NCI-H1417 (cell line): ENCODE results near the gene PEX19.
"Not testable (repeated sequence)": the region's sequence is repeated elsewhere in the genome, so short reads cannot be mapped to it uniquely, and the experiment has no call there.

Experiments
- DNase-seq, 3 experiments: peaks; one replicate each; lab custom pipeline; 2025; lab: John Stamatoyannopoulos, UW

PEX19 gene, protein sequence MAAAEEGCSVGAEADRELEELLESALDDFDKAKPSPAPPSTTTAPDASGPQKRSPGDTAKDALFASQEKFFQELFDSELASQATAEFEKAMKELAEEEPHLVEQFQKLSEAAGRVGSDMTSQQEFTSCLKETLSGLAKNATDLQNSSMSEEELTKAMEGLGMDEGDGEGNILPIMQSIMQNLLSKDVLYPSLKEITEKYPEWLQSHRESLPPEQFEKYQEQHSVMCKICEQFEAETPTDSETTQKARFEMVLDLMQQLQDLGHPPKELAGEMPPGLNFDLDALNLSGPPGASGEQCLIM

DNA sequence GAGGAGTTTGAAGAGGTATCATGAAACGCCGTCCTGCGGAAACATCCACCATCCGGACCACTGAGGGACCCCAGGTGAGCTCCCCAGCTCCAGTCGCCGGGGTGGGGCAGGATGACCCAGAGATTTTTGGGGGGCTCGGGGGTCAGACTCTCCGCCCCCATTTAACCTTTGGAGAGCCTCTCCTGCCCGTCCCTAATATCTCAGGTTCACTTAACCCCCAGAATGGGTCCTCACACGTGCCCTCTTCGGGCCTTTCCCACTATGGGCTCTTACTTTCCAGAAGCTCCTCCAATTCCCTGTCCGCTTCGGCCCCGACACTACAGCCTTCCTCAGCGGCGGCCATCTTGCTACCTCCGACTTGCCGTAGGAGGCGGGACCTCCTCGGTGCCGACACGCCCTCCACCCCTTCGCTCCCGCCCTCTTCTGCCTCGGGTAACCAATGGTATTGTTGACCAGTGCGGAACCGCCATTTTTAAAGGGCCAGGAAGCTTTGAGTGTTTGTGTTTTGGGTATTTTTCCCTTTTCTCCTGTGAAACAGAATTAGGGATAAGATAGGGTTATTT lies at the start of gene PEX19:
PEX19 (minus strand) TSS at position 352 of the 563 bp plus-strand sequence; CDS start at position 343, 9 bp downstream.
- DNase-seq: peak; percentile 90 to 98 (median 94)

DNA sequence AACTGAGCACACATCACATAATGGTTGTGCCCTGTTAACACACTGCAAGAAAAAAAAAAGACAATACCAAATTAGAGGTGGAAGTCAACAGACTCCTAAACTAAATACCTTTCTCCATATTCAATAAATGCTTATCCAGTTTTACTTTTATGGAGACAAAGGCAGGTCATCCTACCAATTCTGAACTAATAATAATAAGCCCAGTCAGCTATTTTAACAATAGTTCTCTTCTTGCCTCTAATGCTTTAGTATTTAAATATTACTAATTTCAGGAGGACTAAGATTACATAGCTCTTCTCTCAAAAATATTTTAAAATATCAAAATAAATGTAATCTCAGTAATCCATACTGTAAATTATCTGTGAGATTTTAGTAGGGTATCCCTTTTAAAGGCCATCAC lies 47.6 kb upstream of the PEX19 start:
- DNase-seq: no peak

DNA sequence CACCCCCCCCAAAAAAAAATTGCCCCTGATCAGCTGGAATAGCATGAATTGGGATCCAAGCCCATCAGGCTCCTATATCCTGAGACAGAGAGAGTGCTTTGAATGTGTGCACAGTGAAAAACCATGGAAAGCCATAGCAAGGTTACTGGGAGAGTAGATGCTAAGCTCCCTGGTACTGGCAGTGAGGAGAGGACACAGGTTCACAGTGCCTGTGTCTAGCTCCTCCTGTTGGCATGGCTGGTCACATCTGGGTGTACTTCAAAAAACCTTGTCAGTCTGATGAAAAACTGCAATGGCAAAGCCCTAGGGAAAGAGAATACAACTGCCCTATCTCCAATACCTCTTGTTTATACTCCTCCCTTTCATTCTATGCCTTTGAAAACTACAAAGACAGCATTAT lies 45.2 kb upstream of the PEX19 start:
- peak in 1 of 3 experiments; percentile 65 for DNase-seq

DNA sequence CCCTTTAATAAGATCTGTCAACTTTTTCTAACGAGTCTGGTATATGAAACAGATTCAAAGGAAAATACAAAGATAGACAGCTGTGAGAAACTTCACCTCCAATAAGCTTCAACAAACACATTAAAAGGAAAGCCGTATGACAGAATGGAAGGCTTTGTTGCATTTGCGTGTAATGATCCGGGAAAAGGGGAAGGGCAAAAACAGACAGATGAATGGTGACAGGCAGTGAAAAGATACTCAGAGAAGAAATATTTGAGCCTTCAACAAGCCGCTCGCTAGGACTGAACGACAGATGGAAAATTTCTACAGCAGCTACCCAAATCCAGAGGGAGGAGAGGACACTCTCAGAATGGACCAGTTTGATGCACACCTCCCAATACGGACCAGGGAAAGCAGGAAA lies 43.3 kb upstream of the PEX19 start:
- peak in 1 of 3 experiments; percentile 79 for DNase-seq

DNA sequence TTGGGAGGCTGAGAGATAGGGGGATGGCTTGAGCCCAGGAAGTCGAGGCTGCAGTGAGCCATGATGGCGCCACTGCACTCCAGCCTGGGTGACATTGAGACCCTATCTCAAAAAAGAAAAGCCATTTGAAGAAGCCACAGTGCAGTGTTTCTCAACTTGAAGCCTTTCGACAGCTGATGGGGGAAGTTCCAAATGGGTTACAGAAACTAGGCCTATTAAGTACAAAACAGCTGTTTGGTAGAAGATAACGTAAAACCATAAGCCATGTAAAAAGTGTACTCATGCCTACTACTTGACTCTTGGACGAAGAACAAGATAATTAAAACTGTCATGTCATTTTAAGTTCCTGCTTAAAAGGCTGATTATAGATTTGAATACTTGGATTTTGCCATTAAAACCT lies 41.5 kb upstream of the PEX19 start:
- no peak for DNase-seq

DNA sequence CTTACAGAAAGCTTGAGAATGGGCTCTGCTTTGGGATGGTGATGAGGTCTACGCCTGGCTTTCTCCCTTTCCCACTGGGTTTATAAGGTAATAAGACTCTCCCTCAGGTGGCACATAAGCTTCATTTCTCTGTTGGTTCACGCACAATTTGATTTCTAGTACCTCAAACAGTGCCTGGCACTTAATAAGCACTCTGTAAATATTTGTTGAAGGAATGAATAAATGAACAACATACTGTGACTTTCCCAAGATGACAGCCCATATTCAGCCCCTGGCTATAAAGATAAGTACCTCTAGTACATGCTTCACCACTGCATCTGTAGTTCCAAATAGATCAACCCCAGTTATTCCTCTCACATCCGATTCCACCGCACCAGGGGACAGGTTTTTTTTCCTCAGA lies 40.3 kb upstream of the PEX19 start:
- peak; percentile 35 to 100 (median 82) for DNase-seq

DNA sequence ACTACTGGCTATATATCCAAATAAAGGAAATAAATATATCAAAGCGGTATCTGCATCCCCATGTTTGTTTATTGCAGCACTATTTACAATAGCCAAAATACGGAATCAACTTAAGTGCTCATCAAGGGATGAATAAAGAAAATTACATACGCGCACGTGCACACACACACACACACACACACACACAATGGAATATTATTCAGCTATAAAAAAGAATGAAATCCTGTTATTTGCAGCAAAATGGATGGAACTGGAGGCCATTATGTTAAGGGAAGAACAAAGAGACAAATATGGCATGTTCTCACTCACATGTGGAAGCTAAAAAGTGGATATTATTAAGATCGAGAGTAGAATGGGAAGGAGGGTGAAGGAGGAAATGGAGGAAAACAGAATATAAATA lies 37.9 kb upstream of the PEX19 start:
- no peak for DNase-seq

DNA sequence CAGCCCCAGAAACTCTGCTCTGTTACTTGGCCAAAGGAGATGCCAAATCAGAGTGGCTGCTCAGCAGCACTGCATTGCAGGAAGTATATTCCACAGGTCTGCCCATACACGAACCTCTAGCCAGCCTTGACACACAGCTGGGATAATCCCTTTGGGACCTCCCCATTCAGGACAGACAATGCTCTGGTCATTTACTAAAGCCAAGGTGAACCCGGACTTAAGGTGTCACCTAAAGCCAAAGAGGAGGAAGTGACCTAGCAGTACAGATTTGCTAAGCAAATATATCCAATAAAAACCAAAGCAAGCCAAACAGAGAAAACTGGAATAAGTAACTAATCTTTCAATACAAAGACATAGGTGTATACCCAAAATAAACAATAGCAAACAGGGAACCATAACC lies 30.4 kb upstream of the PEX19 start:
- no peak for DNase-seq

DNA sequence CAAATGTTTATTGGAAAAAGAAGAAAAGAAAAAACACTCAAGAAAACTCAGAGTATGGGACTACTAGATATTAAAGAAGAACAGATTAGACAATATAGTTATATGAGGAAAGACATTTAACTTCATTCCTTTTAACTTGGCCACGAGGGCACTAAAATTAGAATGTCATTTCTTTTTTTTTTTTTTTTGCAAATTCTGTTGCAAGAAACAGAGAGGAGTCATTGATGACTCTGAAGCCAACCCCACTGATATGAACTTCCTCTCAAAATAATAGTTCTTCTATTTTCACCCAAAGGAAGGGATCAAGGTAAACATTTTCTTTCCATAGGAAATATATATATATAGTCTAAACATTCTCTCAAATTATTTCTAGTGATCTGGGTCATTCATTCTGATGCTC lies 24.6 kb upstream of the PEX19 start:
- no peak for DNase-seq

DNA sequence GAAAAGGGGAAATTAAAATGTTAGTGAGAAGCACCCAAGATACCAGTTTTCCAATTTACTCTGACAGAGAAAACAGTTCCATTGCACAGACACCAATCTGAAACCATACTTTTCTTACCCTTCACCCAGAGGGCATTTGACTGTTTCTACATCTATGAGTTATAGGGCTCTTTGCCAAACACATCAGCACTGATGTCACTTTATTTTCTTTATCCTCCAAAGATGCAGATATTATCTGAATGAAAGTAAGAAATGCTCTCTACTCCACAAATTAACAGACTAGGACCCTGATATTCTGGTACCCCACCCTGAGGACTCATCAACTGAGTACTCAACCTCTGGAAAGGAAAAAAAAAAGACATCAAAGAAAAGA lies 24.2 kb upstream of the PEX19 start:
- DNase-seq: no peak

DNA sequence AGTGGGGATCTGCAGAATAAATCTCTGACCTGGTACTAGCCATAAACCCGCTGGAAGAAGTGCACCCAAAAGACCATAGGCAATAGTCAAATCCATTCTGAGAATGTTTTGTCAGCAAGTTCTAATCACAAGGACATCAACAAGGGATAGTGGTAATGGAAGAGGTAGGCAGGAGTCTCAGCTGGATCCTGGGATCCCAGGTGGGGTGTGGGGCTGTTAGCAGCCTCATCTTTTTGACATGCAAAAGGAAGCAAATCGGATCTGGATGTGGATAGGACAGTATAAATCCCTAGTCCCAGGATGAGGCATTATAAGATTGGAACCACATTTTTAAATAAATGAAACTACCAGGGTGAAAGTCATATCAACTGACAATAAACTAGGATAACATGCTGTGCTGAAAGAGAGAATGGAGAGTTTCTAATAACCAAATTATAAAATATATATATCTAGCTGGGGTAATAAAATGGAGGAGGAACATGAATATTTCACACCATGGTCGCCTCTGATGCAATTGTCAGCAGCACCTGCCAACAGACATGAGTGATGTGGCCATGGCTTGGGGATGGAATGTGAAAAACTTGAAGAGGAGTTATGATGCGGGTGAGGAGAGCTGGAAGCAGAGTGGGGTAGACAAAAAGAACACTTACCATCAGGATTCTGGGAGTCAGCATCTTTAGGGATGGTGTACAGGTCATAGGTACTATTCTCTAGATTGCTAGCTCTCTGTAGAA lies 23.7 kb upstream of the PEX19 start:
- DNase-seq: no peak

DNA sequence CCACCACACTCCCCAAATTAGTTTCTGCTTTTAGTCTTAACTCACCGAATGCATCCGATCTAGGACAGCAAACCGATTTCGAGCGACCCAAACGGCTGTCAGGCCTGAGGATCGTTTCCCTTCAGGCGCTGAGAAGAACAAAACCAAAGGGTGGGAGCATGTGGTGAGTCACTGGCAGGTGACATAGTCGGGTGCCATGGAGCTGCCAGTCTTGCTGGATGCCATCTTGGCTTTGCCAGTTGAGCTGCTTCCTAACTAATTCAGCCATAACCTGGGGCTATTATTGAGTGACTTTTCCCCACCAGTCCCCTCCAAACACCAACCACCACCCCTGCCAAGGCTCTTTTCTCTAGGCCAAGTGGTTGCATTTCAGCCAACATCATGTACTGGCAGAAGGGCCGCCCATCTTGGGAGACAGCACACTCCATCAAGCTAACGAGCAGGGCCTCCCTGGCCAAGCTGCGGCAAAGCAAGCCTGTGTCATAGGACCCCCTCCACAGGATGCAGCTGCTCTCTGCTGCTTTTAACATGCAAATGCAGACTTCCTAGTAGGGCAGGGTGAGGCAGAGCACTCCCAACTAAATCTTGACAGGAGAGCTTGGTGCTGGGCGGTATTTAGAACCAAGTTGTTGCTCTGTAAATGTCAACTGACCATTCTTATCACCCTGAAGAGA lies 22.3 kb upstream of the PEX19 start:
- DNase-seq: no peak

DNA sequence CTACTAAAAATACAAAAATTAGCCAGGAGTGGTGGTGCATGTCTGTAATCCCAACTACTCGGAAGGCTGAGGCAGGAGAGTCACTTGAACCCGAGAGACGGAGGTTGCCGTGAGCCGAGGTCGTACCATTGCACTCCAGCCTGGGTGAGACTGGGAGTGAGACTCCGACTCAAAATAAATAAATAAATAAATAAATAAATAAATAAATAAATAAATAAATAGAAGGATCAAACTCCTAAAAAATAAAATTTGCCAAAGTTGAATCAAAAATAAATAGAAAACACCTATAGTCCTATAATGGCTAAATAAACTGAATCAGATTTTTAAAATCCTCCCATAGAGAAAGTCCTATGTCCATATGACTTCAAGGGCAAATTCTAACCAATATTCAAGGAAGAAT lies 15.2 kb upstream of the PEX19 start:
- DNase-seq: no peak

DNA sequence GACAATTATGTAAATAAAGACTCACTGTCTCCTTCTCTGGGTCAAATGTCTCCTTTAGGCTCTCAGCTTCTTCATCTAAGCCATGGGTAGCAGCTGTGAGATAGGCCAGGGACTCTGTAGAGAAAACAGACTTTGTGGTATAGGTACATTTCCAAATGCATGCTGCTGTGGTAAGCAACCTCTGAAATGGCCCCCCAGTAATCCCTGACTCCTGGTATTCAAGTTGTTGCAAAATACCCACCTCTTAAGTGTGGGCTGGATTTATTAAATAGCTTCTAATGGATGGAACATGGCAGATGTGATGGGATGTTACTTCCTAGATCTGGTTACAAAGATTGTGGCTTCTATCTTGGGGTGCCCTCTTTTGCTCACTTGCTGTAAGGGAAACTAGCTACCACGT lies 11.1 kb upstream of the PEX19 start:
- DNase-seq: no peak

DNA sequence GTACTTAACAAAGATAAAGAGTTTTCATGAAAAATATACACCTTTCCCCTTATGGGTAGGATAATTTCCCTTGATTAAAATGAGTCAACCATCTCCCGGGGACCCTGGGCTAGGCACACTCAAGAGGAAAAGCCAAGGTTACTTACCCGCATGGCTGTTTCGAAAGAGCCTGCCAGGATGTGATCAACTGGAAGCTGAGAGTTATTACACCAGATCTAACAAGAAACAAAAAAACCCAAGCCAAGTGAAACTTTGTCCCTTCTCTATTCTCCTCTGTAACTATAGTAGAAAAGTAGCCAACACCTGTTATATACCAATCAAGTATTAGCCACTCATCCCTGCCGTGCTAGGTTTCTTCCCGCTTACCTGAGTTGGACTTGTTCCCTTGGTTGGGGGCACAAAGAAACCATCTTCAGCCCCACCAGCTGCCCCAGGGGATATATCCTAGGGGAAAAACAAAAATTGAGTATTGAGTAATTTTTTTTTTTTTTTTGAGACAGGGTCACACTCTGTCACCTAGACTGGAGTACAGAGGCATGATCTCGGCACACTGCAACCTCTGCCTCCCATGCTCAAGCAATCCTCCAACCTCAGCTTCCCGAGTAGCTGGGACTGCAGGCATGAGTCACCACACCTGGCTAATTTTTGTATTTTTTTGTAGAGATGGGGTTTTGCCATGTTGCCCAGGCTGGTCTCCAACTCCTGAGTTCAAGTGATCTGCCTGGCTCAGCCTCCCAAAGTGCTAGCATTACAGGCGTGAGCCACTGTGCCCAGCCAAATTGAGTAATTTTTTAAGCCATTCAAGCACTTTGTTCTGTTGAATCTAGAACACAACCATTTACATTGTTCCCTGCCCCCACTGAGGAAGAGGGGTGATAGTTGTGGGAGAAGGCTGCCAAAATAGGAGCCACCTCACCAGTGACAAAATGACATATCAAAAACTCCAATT lies 8.4 kb upstream of the PEX19 start:
- DNase-seq: no peak

DNA sequence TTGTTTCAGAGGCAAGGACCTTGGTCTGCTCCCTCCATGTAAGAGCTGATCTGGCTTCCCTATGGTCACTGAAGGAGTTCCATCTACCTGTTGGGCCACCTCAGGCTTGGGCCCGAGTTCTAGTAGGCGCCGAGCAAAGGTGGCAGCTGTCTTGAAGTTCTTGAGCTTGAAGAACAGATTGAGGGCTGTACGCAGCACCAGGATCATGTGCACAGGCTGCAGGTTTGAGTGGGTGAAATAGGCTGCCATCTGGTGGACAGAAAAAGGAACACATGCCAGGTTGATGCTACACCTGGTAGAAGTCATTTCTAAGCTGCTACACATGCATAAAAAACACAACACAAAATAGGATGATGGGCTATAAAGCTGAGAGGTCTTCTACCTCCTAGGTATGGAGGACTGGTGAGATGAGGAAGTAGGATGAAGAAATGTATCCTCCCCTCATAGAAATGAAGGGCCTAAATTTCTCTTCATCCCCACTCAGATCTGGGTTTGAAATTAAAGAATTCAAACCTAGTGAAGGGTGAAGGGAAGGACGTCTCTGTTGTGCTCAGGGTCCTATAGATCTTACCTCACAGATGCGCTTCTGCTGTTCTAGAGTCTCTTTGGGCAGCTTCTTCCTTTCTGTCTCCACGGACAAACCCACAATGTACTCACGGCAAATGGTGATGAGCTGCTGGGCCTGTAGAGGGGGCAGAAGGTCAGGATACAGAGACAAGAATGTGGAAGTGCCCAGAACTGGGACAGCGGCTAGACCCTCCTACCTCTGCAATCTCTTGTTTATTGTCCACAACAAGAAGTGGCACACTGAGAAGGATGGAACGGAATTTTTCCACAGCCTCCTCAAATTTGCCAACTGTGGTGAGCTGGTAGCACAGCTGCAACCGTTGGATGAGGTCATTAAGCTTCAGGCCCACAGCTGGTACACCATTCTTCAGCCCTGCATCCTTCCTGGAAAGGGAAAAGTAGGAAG lies 6.6 kb upstream of the PEX19 start:
- DNase-seq: peak; percentile 34 to 79 (median 78)

DNA sequence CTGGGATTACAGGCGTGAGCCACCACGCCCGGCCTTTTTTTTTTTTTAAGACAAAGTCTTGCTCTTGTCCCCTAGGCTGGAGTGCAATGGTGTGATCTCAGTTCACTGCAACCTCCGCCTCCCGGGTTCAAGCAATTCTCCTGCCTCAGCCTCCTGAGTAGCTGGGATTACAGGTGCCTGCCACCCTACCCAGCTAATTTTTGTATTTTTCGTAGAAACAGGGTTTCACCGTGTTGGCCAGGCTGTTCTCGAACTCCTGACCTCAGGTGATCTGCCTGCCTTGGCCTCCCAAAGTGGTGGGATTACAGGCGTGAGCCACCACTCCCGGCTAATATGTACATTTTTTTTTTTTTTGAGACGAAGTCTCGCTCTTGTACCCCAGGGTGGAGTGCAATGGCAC lies 2.8 kb upstream of the PEX19 start:
- DNase-seq: not testable (repeated sequence)

DNA sequence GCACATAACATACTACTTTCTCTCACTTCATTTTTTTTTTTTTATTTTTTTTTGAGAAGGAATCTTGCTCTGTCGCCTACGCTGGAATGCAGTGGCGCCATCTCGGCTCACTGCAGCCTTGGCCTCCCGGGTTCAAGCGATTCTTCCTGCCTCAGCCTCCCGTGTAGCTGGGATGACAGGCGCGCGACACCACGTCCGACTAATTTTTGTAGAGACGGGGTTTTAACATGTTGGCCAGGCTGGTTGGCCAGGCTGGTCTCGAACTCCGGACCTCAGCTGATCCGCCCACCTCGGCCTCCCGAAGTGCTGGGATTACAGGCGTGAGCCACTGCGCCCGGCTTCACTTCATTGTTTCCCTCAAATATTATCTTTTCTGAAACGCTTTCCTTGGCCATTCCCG lies 573 bp upstream of the PEX19 start:
- no peak for DNase-seq

DNA sequence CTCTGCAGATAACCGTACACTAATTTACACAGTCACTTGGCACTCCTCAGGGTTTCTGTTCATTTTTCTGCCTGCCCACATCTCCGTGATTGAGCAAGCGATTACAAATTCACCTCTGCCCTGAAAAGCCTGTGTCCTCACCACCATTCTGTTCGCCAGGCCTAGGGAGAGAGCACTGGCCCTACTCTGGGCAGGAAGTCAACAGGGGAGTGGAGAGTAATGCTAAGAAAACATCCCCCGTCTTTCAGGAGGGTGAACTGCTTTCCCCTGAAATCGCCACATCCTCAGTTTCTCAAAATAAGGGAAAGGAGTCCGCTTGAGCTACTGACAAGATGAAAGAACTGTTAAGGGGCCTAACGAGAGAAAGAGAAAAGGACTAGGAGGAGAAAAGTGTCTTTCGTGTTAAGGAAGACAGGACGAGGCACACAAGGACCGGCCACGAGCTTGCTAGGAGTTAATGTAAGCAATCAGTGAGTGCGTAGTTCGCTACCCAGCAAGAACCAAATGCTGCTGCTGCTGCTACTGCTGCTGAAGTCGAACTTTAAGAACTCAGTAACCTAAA lies 632 bp downstream of the PEX19 start:
- DNase-seq: peak; percentile 35 to 64 (median 44)

DNA sequence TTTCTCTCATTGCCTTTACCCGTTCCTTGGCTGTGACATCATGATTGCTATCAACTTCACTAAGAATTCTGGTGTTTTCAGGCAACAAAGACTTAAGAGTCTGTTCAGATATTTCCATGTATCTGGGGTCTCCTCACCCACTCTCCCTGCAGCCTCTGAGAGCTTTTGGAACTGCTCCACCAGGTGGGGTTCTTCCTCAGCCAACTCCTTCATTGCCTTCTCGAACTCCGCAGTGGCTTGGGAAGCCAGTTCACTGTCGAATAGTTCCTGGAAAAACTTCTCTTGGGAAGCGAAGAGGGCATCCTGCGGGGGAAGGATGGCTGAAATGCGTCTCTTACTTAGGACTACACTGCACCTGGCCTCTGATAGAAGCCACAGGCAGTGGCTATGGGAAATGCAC lies 2.1 kb downstream of the PEX19 start:
- DNase-seq: no peak
